Lower leg skin (tissue), 4 donors: ENCODE results near the gene TRMT10B. TPM values are rescaled to one million over a fixed set of nuclear protein-coding genes. Genes with fewer than 3 reads are reported as not detected.
"Not testable (repeated sequence)": the region's sequence is repeated elsewhere in the genome, so short reads cannot be mapped to it uniquely, and the experiment has no call there.

Experiments used
- DNase-seq, 2 donors: peaks; one replicate each; pipeline ENCODE4 v3.0.0-alpha.2; 2019; ENCODE audit warnings: low spot score in 2 of 2
- H3K4me3 ChIP-seq: fragments of 200-600 bp; sonication (generic); 2 replicates; pipeline ENCODE4 v1.5.1; 2017; ENCODE audit warnings: mild to moderate bottlenecking, low read depth; ENCODE audit not compliant: poor library complexity, severe bottlenecking
- POLR2A ChIP-seq, 2 donors: fragments of 450-650 bp; IDR thresholded peaks; one replicate each; pipeline ENCODE4 v1.6.1; 2016 to 2017; ENCODE audit warnings: antibody characterized with exemption in 2 of 2, mild to moderate bottlenecking in 1 of 2, moderate library complexity in 1 of 2
- WGBS, 2 donors: methylation state at CpG; one replicate each; pipeline ENCODE4 v1.1.5; 2018; 5-methylcytosine and 5-hydroxymethylcytosine counted together
- intact Hi-C: fragments of 100-400 bp; cut with DNase I; formaldehyde crosslinking; loops from one replicate; pipeline ENCODE4 v1.15.0; 2023; ENCODE audit warnings: low total_unique reads
- total RNA-seq, 4 donors: library from RNA; depleted of rRNA; stranded (reverse); fragments of >200 nt; gene quantifications; one replicate each; pipeline ENCODE4 v1.1.0, GENCODE V29; 2016
- TF ChIP-seq, protein P1 (sequence below), 3 donors: fragments of 450-650 bp; IDR thresholded peaks; one replicate each; pipeline ENCODE4 v1.5.1; 2016; ENCODE audit warnings: antibody characterized with exemption in 3 of 3, mild to moderate bottlenecking in 3 of 3, moderate library complexity in 2 of 3

TRMT10B gene
- total RNA-seq, 4 donors from 2014 or later = 5.1 to 13.1 (median 6.1) TPM

DNA sequence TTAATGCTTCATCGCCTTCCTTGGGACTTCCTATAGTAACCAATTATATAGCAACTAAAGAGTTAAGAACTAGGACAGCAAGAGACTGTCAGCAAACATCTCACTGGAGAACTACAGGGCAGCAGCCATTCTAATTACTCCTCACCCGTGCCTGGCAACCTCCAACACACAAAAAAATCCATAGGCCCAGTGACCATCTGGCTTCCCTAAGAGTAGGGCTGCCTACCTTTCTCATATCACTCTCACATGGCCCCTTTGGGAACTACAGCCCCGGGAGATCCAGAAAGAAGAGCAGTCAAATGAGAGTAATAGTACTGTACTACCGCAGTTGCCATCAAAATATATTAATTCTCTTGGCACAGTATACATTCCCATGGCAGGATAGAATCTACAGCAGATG is 52.7 kb downstream of the TRMT10B start:
- 66 to 73% methylated on average over 4 of the region's 4 CpGs for WGBS, 2 donors
- no peak for DNase-seq
- TF ChIP-seq POLR2A (IDR thresholded peaks at IDR 0.05) = no peak
- TF ChIP-seq, protein P1, sequence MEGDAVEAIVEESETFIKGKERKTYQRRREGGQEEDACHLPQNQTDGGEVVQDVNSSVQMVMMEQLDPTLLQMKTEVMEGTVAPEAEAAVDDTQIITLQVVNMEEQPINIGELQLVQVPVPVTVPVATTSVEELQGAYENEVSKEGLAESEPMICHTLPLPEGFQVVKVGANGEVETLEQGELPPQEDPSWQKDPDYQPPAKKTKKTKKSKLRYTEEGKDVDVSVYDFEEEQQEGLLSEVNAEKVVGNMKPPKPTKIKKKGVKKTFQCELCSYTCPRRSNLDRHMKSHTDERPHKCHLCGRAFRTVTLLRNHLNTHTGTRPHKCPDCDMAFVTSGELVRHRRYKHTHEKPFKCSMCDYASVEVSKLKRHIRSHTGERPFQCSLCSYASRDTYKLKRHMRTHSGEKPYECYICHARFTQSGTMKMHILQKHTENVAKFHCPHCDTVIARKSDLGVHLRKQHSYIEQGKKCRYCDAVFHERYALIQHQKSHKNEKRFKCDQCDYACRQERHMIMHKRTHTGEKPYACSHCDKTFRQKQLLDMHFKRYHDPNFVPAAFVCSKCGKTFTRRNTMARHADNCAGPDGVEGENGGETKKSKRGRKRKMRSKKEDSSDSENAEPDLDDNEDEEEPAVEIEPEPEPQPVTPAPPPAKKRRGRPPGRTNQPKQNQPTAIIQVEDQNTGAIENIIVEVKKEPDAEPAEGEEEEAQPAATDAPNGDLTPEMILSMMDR (IDR thresholded peaks at IDR 0.05) = no peak
- H3K4me3 ChIP-seq = no peak overlapping the region
- intact Hi-C loops = no loop called here

DNA sequence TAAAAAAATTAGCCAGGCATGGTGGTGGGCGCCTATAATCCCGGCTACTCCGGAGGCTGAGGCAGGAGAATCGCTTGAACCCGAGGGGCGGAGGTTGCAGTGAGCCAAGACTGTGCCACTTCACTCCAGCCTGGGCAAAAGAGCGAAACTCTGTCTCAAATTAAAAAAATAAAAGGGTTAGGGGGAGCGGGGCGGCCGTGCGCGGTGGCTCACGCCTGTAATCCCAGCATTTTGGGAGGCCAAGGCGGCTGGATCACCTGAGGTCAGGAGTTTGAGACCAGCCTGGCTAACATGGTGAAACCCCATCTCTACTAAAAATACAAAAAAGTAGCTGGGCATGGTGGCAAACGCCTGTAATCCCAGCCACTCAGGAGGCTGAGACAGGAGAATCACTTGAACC is 56.1 kb downstream of the TRMT10B start:
- DNase-seq, intact Hi-C loops, H3K4me3 ChIP-seq: not testable (repeated sequence)
- 94 to 96% methylated on average over 15 of the region's 15 CpGs for WGBS, 2 donors

DNA sequence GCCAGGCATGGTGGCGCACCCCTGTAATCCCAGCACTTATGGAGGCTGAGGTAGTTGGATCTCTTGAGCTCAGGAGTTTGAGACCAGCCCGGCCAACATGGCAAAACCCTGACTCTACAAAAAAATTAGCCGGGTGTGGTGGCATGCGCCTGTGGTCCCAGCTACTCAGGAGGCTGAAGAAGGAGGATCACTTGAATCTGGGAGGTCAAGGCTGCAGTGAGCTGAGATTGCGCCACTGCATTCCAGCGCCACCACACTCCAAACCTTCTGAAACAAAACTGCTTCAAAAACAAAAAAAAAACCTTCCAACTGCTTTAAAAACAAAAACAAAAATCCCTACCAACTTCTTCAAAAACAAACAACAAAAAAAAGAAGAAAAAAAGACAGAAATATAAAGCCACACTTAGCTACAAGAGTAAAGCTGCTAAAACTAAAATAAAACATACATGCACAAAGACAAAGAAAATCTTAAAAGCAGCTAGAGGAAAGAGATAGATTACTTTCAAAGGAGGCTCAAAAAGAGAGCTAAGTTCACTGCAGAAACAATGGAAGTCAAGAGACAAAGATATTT is 58.4 kb downstream of the TRMT10B start:
- DNase-seq = no peak
- H3K4me3 ChIP-seq = no peak overlapping the region
- intact Hi-C loops = no loop called here
- no peak for TF ChIP-seq POLR2A (IDR thresholded peaks at IDR 0.05)
- TF ChIP-seq, protein P1 (IDR thresholded peaks at IDR 0.05) = no peak
- 97 to 100% methylated on average over 6 of the region's 6 CpGs for WGBS, 2 donors

DNA sequence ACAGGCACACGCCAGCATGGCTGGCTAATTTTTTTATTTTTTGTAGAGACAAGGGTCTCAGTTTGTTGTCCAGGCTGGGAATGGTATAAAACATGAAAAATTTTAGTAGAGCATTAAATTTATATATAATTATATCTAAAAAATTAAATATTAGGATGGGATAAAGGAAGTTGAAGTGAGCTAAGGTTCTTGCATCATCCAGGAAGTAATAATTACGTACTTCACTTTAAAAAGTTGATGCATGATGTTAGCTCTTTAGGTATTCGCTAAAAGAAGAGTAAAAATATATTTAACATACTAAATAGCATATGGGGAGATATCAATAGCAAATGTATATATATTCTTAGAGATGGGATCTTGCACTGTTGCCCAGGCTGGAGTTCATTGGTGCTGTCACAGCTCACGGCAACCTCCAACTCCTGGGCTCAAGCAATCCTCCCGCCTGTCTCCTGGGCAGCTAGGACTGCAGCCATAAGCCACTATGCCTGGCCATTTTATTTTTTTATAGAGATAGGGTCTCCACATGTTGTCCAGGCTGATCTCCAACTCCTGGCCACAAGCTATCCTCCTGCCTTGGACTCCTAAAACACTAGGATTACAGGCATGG is 59.3 kb downstream of the TRMT10B start:
- H3K4me3 ChIP-seq = no peak overlapping the region
- intact Hi-C loops = no loop called here
- TF ChIP-seq, protein P1 (IDR thresholded peaks at IDR 0.05) = no peak
- no peak for TF ChIP-seq POLR2A (IDR thresholded peaks at IDR 0.05)
- 92 to 94% methylated on average over 5 of the region's 5 CpGs for WGBS, 2 donors
- no peak for DNase-seq

DNA sequence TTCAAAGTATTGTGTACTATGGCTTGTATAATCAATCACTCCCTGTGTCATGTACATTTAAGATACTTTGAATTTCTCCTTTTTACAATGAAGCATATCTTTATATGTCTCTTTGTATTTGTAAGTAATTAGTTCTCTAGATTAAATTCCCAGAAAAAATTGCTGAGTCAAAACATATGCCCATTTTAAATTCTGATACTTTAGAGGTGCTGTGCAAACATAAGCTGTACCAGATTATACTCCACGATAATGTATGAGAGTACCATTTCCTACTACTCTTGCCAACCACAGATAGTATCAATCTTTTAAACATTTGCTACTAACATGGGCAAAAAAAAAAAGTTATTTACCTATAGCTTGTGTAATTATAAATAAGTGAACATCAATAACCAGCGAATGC is 65.2 kb downstream of the TRMT10B start:
- no peak for DNase-seq
- TF ChIP-seq, protein P1 (IDR thresholded peaks at IDR 0.05) = no peak
- no peak for TF ChIP-seq POLR2A (IDR thresholded peaks at IDR 0.05)
- no peak overlapping the region for H3K4me3 ChIP-seq
- intact Hi-C loops = no loop called here
- WGBS, 2 donors = 79 to 80% methylated on average over 2 of the region's 2 CpGs

DNA sequence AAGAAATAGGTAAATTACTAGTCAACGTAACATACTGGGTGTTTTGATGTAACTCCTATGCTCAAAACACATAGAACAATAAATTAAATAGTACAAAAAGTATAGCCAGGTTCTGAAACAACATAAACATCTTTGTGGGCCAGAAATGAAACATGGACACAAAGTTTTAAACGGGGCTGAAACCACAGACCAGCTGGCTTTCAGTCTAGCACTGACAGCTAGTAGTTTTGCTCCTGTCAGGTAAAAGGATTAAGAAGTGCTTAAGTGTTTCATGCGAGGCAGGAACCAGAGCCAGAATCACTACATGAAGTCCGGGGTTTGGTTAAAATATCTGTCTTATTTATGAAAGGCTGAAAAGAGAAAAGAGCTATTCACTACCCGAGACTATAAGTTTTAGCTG is 66.5 kb downstream of the TRMT10B start:
- H3K4me3 ChIP-seq = no peak overlapping the region
- 92 to 93% methylated on average over 5 of the region's 5 CpGs for WGBS, 2 donors
- no peak for TF ChIP-seq POLR2A (IDR thresholded peaks at IDR 0.05)
- TF ChIP-seq, protein P1 (IDR thresholded peaks at IDR 0.05) = no peak
- no peak for DNase-seq
- intact Hi-C loops = no loop called here

DNA sequence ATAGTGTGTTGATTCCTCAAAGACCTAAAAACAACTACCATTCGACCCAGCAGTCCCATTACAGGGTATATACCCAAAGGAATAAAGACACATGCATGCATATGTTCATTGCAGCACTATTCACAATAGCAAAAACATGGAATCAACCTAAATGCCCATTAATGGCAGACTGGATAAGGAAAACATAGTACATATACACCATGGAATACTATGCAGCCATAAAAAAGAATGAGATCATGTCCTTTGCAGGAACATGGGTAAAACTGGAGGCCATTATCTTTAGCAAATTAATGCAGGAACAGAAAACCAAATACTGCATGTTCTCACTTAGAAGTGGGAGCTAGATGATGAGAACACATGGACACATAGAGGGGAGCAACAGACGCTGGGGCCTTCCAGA is 71.6 kb downstream of the TRMT10B start:
- intact Hi-C loops, H3K4me3 ChIP-seq, DNase-seq: not testable (repeated sequence)
- WGBS, 2 donors = 95 to 98% methylated on average over 2 of the region's 2 CpGs
